Activated T-helper 1 cell treated with anti-CD3 and anti-CD28 coated beads, Interleukin-12 subunit alpha, Interleukin-12 subunit beta, Interleukin-2, Interleukin-4 antibody, amounts not matched to agents 30 ng/mL and 10 ng/mL and 1 ng/mL, durations not matched to agents 14 hours and 24 hours and 36 hours (primary cell): ENCODE results near the gene DYTN. TPM values are rescaled to one million over a fixed set of nuclear protein-coding genes. Genes with fewer than 3 reads are reported as not detected.

Experiments used
- DNase-seq: peaks from one replicate; pipeline ENCODE4 v3.0.0; 2021; ENCODE audit warnings: low spot score
- H3K27ac Mint-ChIP-seq: one replicate; pipeline ENCODE4 v1.8.0; 2021; ENCODE audit warnings: mild to moderate bottlenecking, mixed read lengths
- H3K27me3 Mint-ChIP-seq: one replicate; pipeline ENCODE4 v1.8.0; 2022; ENCODE audit warnings: mild to moderate bottlenecking, moderate library complexity, mixed read lengths; ENCODE audit not compliant: insufficient read depth
- H3K36me3 Mint-ChIP-seq: one replicate; pipeline ENCODE4 v1.8.0; 2021; ENCODE audit warnings: low read depth, mixed read lengths
- H3K4me1 Mint-ChIP-seq: one replicate; pipeline ENCODE4 v1.8.0; 2021; ENCODE audit warnings: low read depth, mixed read lengths
- H3K4me3 Mint-ChIP-seq: one replicate; pipeline ENCODE4 v1.8.0; 2021; ENCODE audit warnings: mild to moderate bottlenecking, moderate library complexity, mixed read lengths
- H3K9me3 Mint-ChIP-seq: one replicate; pipeline ENCODE4 v1.8.0; 2021; ENCODE audit warnings: mixed read lengths
- intact Hi-C: fragments of 100-400 bp; cut with micrococcal nuclease; formaldehyde crosslinking; loops from one replicate; pipeline ENCODE4 v1.15.1; 2024
- total RNA-seq: library from RNA; stranded (reverse); gene quantifications from 2 replicates; pipeline ENCODE4 v1.2.3, GENCODE V29; 2022

DYTN gene, protein sequence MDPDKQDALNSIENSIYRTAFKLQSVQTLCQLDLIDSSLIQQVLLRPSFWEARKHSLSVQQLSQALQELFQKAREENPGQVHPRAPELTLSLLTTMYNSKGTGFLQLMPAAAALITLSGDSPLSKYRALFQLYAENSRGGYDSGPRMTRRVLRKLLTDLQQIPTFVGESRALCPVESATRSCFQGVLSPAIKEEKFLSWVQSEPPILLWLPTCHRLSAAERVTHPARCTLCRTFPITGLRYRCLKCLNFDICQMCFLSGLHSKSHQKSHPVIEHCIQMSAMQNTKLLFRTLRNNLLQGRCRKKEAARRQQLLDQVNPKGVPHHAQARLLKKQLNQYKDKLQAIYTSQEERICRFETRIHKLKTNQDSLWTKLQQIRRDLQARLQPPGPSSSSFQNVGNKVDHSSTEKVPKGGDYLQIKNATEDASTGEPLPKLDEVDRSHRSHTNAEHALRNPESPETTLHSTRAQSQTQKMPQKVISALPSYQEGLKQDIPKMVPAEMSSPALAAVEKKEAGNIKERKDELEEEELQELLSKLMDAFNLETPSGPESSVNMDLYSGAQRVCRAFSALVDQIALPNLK
- total RNA-seq = not detected in 2 replicates

DNA sequence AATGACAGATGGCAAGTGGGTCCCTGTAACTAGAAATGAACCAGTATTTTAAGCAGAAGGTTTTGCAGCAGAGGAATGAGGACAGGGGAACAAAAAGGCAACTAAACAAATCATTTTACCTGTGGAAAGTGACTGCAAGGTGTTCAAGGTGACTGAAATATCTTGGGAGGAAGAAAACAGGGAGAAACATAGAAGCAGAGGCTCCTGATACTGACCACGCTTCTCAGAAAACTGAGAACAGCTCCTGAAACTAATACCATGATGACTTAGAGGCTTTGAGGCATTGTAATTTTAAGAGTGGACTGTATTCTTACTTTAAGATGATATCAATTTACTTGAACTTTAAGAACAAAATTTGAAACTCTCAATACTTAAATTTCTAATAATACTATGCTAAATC, at the start of gene DYTN:
TSS of gene DYTN (minus strand) at position 101 of the 400 bp plus-strand sequence. CDS start 117 bp downstream, outside the sequence.
- Mint-ChIP-seq H3K27me3 (peaks cover 13% of the 10 kb centered on the region), H3K36me3 (no peaks in the 10 kb centered on the region)

DNA sequence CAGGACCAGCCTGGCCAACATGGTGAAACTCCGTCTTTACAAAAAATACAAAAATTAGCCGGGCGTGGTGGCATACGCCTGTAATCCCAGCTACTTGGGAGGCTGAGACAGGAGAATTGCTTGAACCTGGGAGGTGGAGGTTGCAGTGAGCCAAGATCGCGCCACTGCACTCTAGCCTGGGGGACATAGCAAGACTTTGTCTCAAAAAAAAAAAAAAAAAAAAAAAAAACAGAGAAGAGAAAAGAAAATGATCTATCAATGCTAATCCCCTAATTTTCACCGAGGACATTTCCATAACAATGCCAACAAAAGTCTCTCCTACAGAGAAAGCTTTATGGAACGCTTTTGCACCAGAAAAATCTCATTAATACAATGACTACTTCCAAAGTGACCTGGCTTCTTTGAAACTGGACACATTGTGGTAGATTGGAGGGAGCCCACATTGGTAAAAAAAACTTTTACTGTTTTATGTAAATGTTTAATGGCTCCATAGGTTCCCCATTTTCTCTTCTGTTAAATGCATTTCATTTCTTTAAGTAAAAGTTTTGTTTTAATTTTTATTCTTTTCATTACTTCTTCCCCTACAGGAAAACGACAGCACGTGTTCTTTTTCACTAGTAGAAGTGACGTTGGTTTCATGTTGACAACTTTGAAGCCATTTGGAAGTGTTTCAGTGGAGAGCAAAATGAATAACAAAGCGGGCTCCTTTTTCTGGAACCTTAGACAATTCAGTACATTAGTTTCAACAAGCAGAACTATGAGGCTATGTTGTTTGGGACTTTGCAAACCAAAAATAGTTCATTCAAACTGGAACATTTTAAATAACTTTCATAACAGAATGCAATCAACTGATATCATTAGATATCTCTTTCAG, 48.1 kb upstream of the DYTN start:
- intact Hi-C loops = loop anchor here (5.0 to 10.0 kb wide), 4 partner anchors 74 to 1501 kb away; partner anchors contain the start of genes ADAM23 and PIKFYVE
- Mint-ChIP-seq H3K27me3 (peaks cover 4% of the 10 kb centered on the region), H3K4me3 (peak overlapping the region; percentile 97), H3K36me3 (peaks cover 31% of the 10 kb centered on the region), H3K9me3 (no peaks in the 10 kb centered on the region), H3K27ac (peak overlapping the region; percentile 98), H3K4me1 (peaks cover 34% of the 10 kb centered on the region)
- DNase-seq = no peak

More for the DNA sequence above, at the start of gene DYTN:
- DNase-seq = no peak
- H3K4me3 Mint-ChIP-seq = no peak within 1 kb of the TSS
- intact Hi-C loops = no loop called here
- no peaks in the 10 kb centered on the region for H3K9me3 Mint-ChIP-seq
- no peaks in the 10 kb centered on the region for H3K4me1 Mint-ChIP-seq
- no peak within 1 kb of the TSS for H3K27ac Mint-ChIP-seq

DNA sequence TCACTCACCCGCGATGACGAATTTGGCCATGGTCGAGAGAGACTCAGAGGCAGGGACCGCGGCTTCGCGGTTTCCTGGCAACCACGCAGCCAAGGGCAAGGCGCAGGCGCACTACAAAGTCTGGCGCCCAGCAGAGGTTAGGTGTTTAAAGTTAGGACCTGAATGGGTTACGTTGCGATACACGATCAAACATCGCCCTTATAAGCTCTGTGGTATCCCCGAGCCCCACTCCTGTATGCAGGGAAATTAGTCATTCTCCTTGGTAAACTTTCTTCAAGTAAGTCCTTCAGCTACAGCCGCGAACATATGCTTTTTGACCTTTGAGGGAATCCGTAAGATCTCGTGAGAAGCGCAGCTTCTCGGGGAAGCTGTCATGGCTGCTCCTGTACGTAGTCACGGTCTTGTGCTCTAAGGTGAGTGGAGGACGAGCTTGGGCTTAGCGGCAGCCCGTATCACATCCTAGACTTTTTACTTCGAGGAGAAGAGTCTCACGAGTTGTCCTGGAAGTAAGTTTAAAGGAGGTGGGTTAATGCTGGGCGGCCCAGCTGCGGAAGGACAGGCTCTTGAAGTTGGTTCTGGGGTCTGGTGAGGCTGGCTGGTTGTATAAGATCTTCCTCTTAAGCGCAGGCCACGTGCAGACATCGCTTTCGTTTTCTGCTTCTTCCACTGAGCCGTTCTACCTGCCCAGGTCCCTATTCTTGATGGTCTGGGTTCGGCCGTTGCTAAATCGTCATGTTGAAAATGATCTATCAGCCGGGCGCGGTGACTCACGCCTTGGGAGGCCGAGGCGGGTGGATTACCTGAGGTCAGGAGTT, 47.3 kb upstream of the DYTN start, which contains the start of the genes FASTKD2 and MDH1B:
TSS of gene FASTKD2 (plus strand) at position 365 of the 815 bp plus-strand sequence. CDS start 1,088 bp downstream, outside the sequence.
TSS of gene MDH1B (minus strand) at position 87 of the 815 bp plus-strand sequence. CDS start at position 30, 57 bp downstream.
- Mint-ChIP-seq H3K4me1 (peaks cover 30% of the 10 kb centered on the region), H3K27me3 (peaks cover 4% of the 10 kb centered on the region), H3K4me3 (peak within 1 kb of the TSS; percentile 97), H3K27ac (peak within 1 kb of the TSS; percentile 98), H3K9me3 (no peaks in the 10 kb centered on the region), H3K36me3 (peaks cover 25% of the 10 kb centered on the region)
- DNase-seq = peak; percentile 80
- intact Hi-C loops = loop anchor here (1.0 to 10.0 kb wide), 14 partner anchors 16 to 1502 kb away; partner anchors contain the start of genes ADAM23, CCNYL1, CREB1 and EEF1B2

DNA sequence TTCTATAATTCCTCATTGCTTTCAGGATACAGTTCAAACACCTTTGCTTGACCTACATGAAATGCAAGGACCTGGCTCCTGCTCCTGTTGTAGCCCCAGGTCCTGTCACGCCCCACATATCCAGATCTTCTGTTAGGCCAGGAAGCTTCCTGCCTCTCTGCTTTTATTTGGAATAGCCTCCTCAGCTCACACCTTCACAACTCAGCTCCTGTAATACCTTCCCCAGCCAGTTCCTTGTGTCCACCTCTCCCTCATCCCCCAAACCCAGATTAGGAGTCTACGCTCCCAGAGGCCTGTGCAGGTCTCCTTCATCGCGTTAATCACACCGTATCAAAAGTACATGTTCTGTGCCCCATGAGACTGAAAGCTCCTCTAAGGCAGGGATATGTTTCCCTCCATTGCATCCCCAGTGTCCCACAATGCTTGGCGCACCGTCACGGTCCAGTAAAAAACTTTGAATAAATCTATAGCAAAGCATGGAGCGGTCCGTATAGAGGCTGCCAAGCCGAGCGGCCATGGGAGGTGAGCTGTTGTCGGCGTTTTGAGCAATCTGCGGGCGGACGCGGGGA, 46.6 kb upstream of the DYTN start:
- Mint-ChIP-seq H3K4me3 (peak overlapping the region; percentile 97), H3K4me1 (peaks cover 27% of the 10 kb centered on the region), H3K36me3 (peaks cover 21% of the 10 kb centered on the region), H3K9me3 (no peaks in the 10 kb centered on the region), H3K27me3 (peaks cover 4% of the 10 kb centered on the region), H3K27ac (peak overlapping the region; percentile 98)
- intact Hi-C loops = loop anchor here (1.0 to 10.0 kb wide), 14 partner anchors 17 to 1503 kb away; partner anchors contain the start of genes ADAM23, CCNYL1, CREB1 and EEF1B2
- no peak for DNase-seq

DNA sequence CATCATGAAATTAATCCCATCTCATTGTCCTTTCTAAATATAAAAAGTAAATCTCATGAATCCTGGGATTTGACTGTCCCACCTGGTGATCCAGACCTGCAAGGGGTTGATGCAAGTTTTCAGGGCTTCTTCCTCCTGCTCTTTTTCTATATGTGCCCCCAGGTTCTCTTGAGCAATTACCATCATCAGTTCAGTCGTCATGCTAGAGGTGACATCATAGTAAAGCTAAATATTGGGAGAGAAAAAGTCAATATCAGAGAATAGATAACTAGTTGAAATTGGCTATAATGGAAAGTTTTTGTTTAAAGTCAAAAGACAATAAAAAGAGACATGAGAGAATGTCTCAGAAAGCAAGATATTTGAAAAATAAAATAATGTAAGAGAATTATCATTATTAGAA, 38.6 kb upstream of the DYTN start:
- Mint-ChIP-seq H3K4me3 (no peak overlapping the region), H3K27ac (no peak overlapping the region), H3K36me3 (no peaks in the 10 kb centered on the region), H3K27me3 (peaks cover 23% of the 10 kb centered on the region), H3K9me3 (no peaks in the 10 kb centered on the region), H3K4me1 (no peaks in the 10 kb centered on the region)
- no peak for DNase-seq
- intact Hi-C loops = no loop called here

DNA sequence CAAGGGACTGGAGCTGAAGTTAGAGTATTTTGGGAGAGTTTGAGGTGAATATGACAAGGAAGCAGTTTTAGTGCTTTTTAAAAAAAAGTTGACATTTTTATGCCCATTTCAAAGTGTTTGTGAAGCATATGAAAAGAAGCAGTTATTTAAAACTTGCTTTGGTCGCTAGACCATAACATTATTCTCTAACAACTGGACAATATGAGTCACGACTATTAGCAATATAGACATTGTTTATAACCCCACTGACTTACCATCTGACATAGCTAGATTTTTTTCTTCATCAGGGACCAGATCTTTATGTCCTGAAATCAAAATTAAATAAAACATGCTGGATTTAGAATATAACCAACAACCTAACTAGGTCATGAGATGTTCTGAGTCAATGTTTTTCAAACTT, 22.6 kb upstream of the DYTN start:
- intact Hi-C loops = no loop called here
- Mint-ChIP-seq H3K36me3 (no peaks in the 10 kb centered on the region), H3K4me1 (no peaks in the 10 kb centered on the region), H3K4me3 (no peak overlapping the region), H3K9me3 (no peaks in the 10 kb centered on the region), H3K27ac (no peak overlapping the region), H3K27me3 (no peaks in the 10 kb centered on the region)
- no peak for DNase-seq

DNA sequence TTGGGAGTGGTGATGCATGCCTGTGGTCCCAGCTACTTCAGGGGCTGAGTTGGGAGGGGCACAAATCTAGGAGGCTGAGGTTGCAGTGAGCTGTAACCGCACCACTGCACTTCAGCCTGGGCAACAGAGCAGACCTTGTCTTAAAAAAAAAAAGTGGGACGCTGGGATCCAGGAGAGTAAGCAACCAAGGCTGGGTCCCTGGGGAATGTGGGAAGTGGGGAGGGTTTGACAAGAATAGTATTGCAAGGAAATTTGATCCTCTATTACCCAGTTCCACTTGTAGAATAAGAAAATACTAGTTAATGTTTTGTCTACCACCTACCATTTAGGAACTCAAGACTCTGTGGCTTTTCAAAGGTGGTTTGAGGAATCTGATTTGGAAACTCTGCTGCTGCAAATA, 21.1 kb upstream of the DYTN start:
- Mint-ChIP-seq H3K27ac (no peak overlapping the region), H3K9me3 (no peaks in the 10 kb centered on the region), H3K27me3 (no peaks in the 10 kb centered on the region), H3K36me3 (no peaks in the 10 kb centered on the region), H3K4me1 (no peaks in the 10 kb centered on the region), H3K4me3 (no peak overlapping the region)
- no peak for DNase-seq
- intact Hi-C loops = no loop called here

DNA sequence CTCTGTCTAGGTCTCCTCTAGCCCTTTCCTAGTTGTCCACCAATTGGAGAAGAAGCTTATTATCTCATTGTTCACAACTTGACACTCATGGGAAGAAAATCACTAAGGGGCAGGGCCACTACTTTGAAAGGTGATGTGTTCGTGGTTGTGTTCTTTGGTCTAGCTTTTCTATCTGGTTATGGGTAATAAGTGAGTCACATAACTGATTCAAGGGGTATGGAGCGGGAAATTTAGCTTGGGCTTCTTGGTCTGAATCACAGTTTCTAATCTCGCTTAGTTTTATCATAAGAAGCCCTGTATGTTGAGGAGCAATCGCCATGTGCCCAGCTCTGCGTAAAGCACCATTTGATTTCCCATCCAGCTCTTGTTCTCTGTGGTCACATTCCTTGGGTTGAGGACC, 18.7 kb upstream of the DYTN start:
- Mint-ChIP-seq H3K4me1 (no peaks in the 10 kb centered on the region), H3K27ac (no peak overlapping the region), H3K36me3 (no peaks in the 10 kb centered on the region), H3K27me3 (no peaks in the 10 kb centered on the region), H3K9me3 (no peaks in the 10 kb centered on the region), H3K4me3 (no peak overlapping the region)
- intact Hi-C loops = no loop called here
- no peak for DNase-seq

DNA sequence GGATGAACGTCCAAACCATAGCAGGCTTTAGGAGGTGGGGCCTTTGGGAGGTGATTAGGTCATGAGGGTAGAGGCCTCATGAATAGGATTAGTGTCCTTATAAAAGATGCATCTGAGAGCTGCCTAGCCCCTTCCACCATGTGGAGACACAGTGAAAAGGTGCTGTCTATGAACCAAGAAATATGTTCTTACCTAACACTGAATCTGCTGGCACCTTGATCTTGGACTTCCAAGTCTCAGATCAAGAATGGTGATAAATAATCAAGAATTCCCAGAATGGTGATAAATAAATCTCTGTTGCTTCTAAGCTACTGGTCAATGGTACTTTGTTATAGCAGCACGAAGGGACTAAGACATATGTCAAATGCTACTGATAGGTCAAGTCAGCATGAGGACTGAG, 15.1 kb upstream of the DYTN start:
- Mint-ChIP-seq H3K4me3 (no peak overlapping the region), H3K36me3 (no peaks in the 10 kb centered on the region), H3K4me1 (no peaks in the 10 kb centered on the region), H3K9me3 (no peaks in the 10 kb centered on the region), H3K27ac (no peak overlapping the region), H3K27me3 (peaks cover 8% of the 10 kb centered on the region)
- no peak for DNase-seq
- intact Hi-C loops = no loop called here

DNA sequence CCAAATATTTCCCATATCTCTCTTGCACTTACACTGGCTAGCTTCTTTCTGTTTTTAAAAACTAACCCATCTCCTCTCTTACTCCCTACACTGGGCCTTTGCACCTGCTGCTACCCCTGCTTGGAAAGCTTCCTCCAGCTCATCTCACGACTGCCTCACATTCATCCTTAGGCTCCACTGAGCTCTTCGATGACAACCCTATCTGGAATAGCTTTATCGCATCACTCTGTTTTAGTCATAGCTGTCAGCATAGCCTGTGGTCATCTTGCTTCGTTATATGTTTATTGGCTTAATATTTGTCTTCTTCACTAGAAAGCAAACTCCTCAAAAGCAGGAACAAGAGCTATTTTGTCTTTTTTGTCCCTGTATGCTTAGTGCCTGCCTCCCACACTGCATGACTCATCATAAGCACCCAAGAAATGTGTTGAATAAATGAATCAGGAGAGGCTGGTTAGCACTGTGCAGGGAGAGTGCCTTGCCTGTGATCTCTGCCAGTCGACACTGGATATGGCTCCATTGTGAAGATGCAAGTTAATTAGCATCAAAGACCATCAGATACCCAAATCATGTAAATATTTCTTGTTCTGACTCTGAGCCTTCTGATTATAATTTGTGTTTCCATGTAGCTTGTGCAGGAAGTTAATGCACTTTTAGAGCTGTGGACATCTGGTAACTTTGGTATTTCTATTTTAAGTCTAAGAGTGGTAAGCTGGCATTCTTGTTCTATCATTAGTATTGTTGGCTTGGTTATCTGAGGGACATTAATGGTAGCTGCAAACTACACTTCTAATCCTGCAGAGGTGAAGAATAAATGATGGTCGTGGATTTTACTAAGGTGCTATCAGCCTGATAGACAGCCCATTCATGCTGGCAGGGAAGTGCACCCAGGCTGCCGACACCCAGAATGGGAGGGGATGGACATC, 10.3 kb upstream of the DYTN start:
- H3K27ac Mint-ChIP-seq = no peak overlapping the region
- H3K4me3 Mint-ChIP-seq = no peak overlapping the region
- H3K36me3 Mint-ChIP-seq = no peaks in the 10 kb centered on the region
- no peaks in the 10 kb centered on the region for H3K9me3 Mint-ChIP-seq
- no peaks in the 10 kb centered on the region for H3K4me1 Mint-ChIP-seq
- peaks cover 13% of the 10 kb centered on the region for H3K27me3 Mint-ChIP-seq
- intact Hi-C loops = no loop called here
- DNase-seq = no peak

DNA sequence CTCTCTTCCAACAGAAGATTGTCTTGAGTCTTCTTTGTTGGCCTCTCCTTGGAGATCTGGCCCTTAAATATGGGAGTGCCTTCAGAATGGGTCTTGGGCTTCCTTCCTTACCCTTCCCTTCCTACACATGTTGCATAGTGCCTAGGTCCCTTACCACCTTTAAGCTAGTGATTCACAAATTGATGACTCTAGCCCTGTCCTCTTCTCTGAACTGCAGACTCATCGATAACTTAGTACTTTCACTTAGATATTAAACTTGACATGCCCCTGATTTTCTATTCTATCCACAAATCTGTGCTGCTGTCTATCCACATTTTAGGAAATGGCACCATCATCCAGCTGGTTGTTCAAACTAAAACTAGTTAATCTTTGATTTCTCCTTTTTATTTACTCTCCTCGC, 9.1 kb upstream of the DYTN start:
- H3K9me3 Mint-ChIP-seq = no peaks in the 10 kb centered on the region
- H3K4me3 Mint-ChIP-seq = no peak overlapping the region
- intact Hi-C loops = no loop called here
- H3K36me3 Mint-ChIP-seq = no peaks in the 10 kb centered on the region
- H3K4me1 Mint-ChIP-seq = no peaks in the 10 kb centered on the region
- H3K27ac Mint-ChIP-seq = no peak overlapping the region
- H3K27me3 Mint-ChIP-seq = peaks cover 16% of the 10 kb centered on the region
- DNase-seq = no peak
